SU-DHL-6 (cell line): ENCODE results near the gene TMC1.

ENCODE experiments used
- CTCF ChIP-seq: fragments of 200-600 bp; sonication (generic); IDR thresholded peaks from one replicate; pipeline ENCODE4 v1.5.1; 2017; ENCODE audit warnings: antibody characterized with exemption, mild to moderate bottlenecking, low read length, moderate library complexity; ENCODE audit not compliant: insufficient read depth, poor library complexity, severe bottlenecking
- EZH2phosphoT487 ChIP-seq: fragments of 200-600 bp; sonication (generic), shearing (Covaris generic); conservative IDR thresholded peaks from 2 replicates; pipeline ENCODE4 v1.6.1; 2018; ENCODE audit warnings: mild to moderate bottlenecking, antibody characterized with exemption, low read length, moderate library complexity, mixed read lengths

GRCh38 chr9:72695365-72695764 is 174.0 kb downstream of the TMC1 start:
- TF ChIP-seq CTCF (no peak), EZH2phosphoT487 (no peak)
